ENCODE results near the gene C20orf96. TPM values are rescaled to one million over a fixed set of nuclear protein-coding genes. Genes with fewer than 3 reads are reported as not detected.
"Not testable (repeated sequence)": the region's sequence is repeated elsewhere in the genome, so short reads cannot be mapped to it uniquely, and the experiment has no call there.

C20orf96 gene, protein sequence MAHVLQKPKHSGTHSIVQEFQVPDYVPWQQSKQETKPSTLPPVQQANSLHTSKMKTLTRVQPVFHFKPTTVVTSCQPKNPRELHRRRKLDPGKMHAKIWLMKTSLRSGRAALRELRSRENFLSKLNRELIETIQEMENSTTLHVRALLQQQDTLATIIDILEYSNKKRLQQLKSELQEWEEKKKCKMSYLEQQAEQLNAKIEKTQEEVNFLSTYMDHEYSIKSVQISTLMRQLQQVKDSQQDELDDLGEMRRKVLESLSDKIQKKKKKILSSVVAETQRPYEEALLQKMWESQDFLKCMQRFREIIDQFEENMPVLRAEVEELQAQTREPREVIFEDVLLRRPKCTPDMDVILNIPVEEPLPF
- 3.7 TPM for total RNA-seq
- long read RNA-seq, partial matches to known transcripts = 0 of 2 reads
- long read RNA-seq, other reads (novel, unspliced or antisense) = 1 of 2 reads

GRCh38 chr20:290084-290831, at the start of gene C20orf96:
Gene C20orf96, minus strand, starts transcription at chr20:290750. Its CDS starts 140 bp downstream, at chr20:290610.
- intact Hi-C loops (cut with DNase I) = no loop called here
- peak; percentile 95 for DNase-seq (ENCODE audit: low spot score)

DNA sequence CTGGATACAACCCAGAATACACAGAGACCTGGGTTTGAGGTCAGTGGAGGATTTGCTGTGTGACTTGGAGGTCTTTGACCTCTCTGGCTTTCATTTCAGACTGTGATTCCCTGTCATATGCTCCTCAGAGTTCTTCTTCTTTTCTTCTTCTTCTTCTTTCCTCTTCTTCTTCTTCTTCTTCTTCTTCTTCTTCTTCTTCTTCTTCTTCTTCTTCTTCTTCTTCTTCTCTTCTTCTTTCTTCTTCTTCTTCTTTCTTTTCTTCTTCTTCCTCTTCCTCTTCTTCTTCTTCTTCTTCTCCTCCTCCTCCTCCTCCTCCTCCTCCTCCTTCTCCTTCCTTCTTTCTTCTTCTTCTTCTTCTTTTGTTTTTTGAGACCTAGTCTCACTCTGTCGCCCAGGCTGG, 45.5 kb upstream of the C20orf96 start:
- DNase-seq (ENCODE audit: low spot score) = not testable (repeated sequence)

DNA sequence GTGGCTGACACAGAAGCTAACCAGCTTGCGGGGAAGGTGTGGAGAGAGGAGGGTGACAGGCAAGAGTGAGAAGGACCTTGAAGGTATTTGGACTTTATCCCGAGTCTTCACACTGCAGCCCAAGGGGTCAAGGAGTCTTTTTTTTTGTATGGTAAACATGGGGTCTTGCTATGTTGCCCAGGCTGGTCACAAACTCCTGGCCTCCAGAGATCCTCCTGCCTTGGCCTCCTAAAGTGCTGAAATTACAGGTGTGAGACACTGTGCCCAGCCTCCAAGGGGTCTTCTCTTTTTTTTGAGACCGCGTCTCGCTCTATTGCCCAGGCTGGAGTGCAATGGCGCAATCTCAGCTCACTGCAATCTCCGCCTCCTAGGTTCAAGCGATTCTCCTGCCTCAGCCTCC, 44.0 kb upstream of the C20orf96 start:
- intact Hi-C loops (cut with DNase I) = loop anchor here (10.0 kb wide), 1 partner anchor 60 kb away; no protein-coding TSS in a partner anchor
- no peak for DNase-seq (ENCODE audit: low spot score)

More for the DNA sequence above, 45.5 kb upstream of the C20orf96 start:
- intact Hi-C loops (cut with DNase I) = loop anchor here (10.0 kb wide), 1 partner anchor 61 kb away; no protein-coding TSS in a partner anchor

GRCh38 chr20:330233-331149, 39.9 kb upstream of the C20orf96 start:
- intact Hi-C loops (cut with DNase I) = loop anchor here (10.0 kb wide), 1 partner anchor 56 kb away; no protein-coding TSS in a partner anchor
- no peak for DNase-seq (ENCODE audit: low spot score)

- DNase-seq (ENCODE audit: low spot score) = no peak
- intact Hi-C loops (cut with DNase I) = loop anchor here (10.0 kb wide), 1 partner anchor 55 kb away; no protein-coding TSS in a partner anchor
Measured at GRCh38 chr20:329851-330232, 39.3 kb upstream of the C20orf96 start.

DNA sequence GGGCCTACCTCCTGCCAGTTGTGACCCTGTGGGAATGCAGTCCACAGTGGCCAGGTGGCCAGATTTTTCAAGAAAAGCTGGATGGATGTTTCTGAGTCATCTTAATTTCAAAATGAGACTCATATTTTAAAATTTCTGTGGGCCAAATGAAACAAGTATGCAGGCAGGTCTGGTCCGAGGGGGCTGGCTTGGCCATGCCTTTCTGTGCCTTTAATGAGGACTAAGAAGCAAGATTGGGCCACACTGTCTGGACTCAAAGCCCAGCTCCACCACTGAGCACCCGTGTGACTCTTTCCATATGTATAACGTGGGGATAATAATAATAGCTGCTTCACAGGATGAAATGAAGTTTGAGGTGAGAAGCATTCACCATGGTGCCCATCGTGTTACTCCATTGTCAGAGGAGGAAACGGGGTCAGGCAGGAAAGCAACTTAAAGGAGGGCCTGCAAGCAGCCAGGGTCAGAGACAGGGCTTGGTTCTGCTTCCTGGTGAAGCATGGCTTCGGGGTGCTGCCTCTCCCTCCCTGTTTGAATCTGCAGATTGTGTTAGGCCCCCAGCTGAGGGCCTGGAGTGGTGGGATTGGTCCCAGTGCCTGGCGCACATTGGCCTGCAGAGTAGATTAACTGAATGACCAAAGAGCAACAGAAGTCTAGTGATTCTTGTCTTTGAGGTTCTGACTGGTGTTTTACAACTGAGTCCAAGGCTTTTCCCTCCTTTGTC, 38.6 kb upstream of the C20orf96 start:
- intact Hi-C loops (cut with DNase I) = no loop called here
- DNase-seq (ENCODE audit: low spot score) = no peak

DNA sequence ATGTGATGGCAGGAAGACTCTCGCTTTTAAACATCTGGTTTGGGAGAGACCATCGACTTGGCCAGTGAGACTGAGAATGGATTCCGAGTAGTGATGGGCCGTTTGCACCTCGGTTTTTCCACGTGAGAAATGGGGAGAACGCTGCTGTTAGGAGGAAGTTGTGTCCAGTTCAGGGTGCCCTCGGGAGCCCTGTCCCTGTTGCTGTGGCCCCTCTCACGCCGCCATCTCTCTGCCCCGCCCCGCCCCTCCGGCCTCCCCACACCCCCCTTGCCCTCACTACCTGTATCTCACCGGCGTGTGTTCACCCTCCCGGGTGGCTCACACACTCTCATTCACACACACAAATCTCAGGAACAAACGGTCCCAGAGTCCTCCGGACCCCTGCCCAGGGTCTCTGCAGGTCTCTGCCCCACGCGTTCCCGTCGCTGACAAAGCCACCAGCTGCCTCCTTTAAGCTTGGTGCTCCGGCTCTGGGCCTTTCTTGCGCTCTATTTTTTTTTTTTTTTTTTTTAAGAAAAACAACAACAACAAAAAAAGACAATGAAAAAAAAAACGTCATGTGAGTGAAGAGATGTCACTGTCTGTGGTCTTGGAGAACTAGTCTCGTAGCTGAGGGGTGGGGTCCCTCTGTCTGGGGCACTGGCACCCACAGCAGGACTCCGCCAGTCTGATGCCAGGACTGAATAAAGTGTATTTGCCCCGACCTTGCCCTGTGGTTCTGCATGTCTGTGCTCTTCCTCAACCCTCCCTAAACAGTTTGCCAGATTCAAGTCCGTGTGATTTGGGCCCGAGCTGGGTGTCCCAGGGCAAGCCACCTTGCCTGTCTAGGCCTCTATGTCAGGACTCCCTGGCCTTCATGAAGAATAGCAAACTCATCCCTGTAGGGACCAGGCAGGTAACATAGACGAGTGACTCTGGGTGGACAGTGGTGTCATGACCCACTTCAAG, 37.8 kb upstream of the C20orf96 start:
- intact Hi-C loops (cut with DNase I) = no loop called here
- DNase-seq (ENCODE audit: low spot score) = no peak

DNA sequence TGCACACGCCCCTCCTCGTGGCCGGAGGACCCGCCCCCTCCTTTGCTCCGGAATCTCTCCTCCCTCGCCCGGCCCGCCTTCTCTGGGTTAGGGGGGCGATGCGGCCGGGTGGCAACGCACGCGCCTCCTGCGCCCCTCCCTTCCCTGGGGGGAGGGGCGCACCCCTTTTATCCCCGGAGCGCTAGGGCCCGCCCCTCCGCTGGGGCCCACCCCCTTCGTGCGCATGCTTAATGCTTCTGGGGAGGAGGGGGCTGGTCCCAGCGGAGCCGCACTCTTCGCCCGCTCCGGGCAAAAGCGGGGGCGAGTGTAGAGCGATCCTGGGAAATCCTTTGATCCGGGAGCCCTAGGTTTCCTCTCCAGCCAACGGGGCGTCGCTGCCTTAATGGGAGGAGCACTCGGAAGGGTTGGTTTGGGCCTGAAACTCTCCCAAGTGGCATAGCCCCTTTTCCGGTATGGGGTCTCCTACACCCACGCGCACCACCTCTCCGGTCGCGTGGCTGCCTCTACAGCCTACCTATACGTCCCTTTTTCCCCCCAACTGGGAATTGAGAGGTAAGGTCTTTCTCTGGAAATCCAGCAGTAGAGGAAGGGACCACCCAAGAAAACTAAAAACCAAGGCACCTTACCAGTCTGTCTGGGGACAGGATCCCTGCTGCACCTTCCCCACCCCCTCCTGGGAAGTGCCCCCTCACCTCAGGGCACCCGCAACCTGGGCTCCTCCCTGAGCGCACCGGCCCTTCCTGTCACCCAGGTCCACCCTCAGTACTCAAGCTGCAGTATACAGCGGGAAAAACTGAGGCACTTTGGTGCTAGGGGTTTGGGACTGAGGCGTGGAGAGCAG, 36.9 kb upstream of the C20orf96 start:
- intact Hi-C loops (cut with DNase I) = loop anchor here (2.0 kb wide), 2 partner anchors 19 to 31 kb away; partner anchors contain the start of genes NRSN2 and ZCCHC3
- peak; percentile 90 for DNase-seq (ENCODE audit: low spot score)

DNA sequence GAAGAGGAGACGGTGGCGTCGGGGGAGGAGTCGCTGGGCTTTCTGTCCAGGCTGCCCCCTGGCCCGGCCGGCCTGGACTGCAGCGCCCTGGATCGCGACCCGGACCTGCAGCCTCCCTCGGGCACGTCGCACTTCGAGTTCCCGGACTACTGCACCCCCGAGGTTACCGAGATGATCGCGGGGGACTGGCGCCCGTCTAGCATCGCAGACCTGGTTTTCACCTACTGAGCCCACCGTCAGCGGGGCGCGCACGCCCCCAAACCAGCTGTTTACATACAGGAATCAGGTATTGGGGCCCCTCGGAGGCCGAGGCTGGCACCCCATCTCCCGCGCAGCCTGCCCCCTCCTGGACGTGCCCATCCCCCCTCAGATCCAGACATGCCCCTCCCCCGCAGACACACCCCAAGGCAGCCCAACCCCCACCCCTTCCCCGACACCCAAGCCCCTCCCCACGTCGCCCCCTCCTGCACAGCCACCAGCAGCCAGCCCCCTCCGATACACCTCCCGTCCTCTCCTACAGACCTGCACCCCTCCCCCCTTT, 36.2 kb upstream of the C20orf96 start:
- DNase-seq (ENCODE audit: low spot score) = no peak

GRCh38 chr20:325889-326644, 35.5 kb upstream of the C20orf96 start:
- intact Hi-C loops (cut with DNase I) = loop anchor here (2.0 kb wide), 2 partner anchors 21 to 29 kb away; partner anchors contain the start of genes NRSN2 and ZCCHC3

More for the DNA sequence above, 36.2 kb upstream of the C20orf96 start:
- intact Hi-C loops (cut with DNase I) = loop anchor here (2.0 kb wide), 2 partner anchors 20 to 30 kb away; partner anchors contain the start of genes NRSN2 and ZCCHC3

DNA sequence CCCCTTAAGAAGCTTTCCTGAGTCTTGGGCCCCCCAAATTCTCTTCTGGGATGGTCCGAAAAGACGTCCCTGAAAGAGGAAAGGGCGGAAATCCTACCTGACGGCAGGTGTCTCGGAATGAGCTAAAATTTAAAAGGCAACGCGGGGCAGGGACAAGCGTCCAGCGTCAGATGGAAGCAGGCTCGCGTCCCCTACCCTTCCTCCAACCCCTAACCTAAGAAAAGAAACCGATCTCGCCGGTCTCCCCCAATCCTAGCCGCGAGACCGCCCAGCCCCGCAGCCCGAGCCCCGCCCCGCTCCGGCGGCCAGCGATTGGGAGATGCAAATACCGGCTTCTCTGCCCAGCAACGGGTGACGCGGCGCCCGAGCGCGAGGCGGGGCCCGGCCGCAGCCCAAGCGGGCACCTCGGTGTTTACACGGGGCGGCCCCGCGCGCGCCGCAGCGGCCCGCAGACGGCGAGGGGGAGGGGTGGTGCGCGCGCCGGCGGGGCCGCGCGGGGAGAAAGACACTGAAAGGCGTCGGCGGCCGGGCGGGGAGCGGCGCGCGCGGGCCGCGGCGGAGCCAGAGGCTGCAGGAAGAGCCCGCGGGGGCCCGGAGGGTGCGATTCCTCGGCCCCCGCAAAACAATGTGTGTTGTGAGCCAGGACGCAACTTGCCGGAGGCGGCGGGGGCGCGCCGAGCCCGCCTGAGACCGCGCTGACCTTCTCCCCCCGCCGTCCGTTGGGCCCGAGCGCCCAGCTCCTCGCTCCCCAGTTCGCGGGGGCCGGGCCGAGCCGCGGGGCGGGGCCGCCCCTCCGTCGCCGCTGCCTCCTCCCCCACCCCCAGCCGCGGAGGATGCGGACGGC, 34.7 kb upstream of the C20orf96 start, which contains the start of gene SOX12:
SOX12 (plus strand) TSS at position 508 of the 844 bp plus-strand sequence. CDS start 373 bp downstream, outside the sequence.
- intact Hi-C loops (cut with DNase I) = no loop called here
- DNase-seq (ENCODE audit: low spot score) = peak; percentile 99

More at GRCh38 chr20:325889-326644, 35.5 kb upstream of the C20orf96 start:
- DNase-seq (ENCODE audit: low spot score) = peak; percentile 84

GRCh38 chr20:324177-325044, 33.9 kb upstream of the C20orf96 start:
- intact Hi-C loops (cut with DNase I) = no loop called here
- DNase-seq (ENCODE audit: low spot score) = peak; percentile 95

DNA sequence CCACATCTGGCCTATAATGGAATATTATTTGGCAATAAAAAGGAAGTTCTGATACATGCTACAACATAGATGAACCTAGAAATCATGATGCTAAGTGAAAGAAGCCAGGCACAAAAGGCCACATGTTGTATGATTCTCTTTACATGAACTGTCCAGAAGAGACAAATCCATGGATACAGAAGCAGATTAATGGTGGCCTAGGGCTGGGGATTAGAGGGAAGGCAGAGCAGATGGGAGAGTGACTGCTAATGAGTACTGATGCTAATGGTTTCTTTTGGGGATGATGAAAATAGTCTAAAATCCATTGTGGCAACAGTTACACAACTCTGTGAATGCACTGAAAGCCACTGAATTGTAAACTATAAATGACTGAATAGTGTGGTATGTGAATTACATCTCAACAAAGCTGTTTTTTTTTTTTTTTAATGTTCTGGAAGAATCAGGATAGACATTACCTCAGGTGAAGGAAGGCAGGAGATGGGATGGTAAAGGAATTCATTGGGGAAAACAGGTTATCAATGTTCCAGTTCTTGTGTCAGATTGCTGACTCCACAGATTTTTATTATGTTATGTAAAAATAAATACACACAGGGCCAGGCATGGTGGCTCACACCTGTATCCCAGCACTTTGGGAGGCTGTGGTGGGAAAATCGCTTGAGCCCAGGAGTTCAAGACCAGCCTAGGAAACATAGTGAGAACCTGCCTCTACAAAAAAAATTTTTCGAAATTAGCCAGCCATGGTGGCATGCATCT, 25.9 kb upstream of the C20orf96 start:
- DNase-seq (ENCODE audit: low spot score) = no peak
- intact Hi-C loops (cut with DNase I) = no loop called here

All from cardiac septum (tissue), 1 donor.